ENCODE data around the gene KRT15. TPM values are rescaled to one million over a fixed set of nuclear protein-coding genes. Genes with fewer than 3 reads are reported as not detected.

The KRT15 gene
- total and polyA plus RNA-seq, 9 of the 15 experiments (the other 6 are each of a cell fraction or from before 2014, with no cell fraction given): 0.28 to 4.4 (median 0.56) TPM

DNA sequence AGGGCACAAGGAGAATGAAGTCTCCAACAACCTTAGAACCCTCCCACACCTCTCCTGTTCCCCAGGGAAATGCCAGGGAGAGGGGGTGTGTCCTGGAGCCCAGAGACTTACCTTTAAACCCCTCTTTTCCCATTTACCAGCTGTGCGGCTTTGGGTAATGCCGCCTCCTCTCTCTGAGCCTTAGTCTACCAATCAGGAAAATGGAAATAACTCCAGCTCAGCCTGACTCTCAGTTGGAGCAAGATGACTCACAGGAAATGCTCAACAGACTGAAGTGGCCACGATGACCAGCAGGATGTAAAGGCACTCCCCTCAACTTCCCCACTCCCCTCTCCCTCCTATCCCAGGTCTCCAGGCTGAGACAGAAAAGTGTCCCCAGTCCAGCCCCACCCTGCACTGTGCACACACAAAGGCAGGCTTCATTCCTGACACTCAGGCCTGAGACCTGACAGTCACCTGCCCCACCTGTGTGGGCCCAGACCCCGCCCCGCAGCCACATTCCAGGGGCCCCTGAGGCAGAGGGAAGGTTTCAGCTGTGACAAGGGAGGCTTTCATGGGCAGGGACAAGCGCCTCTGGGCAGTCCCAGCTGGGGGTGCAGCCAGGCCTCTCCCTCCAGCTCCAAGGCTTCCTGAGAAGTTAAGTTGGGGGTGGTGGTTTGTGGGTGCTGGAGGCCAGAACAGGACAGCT is 3.0 kb upstream of the KRT15 start:
- H3K9ac ChIP-seq (ENCODE audit: insufficient read depth in 1 of 2, low read depth in 2 of 2, low read length in 2 of 2): peak overlapping the region; percentile 24 to 80; a peak in 3 of 4 replicates
- TF ChIP-seq MCM5 (IDR thresholded peaks at IDR 0.05; ENCODE audit: low read depth) (no peak), MCM7 (IDR thresholded peaks at IDR 0.05) (no peak), ZNF431 (CRISPR knock-in tag; IDR thresholded peaks at IDR 0.05) (no peak), RCOR1 (IDR thresholded peaks at IDR 0.05; ENCODE audit: borderline replicate concordance in 1 of 2, low read depth in 2 of 2, low read length in 2 of 2) (peak in 1 of 2 experiments; percentile 57; a peak in 1 of 4 replicates), JUN (IDR thresholded peaks at IDR 0.05; ENCODE audit: borderline replicate concordance, low read depth, low read length) (peak; percentile 58; the same call in 1 of the 2 replicates), JUN (CRISPR knock-in tag; IDR thresholded peaks at IDR 0.05; ENCODE audit: borderline replicate concordance) (no peak), STAT5A (IDR thresholded peaks at IDR 0.05; ENCODE audit: borderline replicate concordance, low read length) (no peak), ESRRA (IDR thresholded peaks at IDR 0.05; ENCODE audit: borderline replicate concordance, low read depth) (no peak), ZNF584 (CRISPR knock-in tag; IDR thresholded peaks at IDR 0.05; ENCODE audit: low read depth) (0 out of 2 replicates have a peak, but pooled peaks have one; percentile 33), ZNF140 (CRISPR knock-in tag; IDR thresholded peaks at IDR 0.05) (no peak), ZC3H11A (IDR thresholded peaks at IDR 0.05; ENCODE audit: low read depth, low read length) (no peak), ARID1B (IDR thresholded peaks at IDR 0.05) (peak; percentile 37; the same call in 1 of the 2 replicates), VEZF1 (CRISPR knock-in tag; IDR thresholded peaks at IDR 0.05) (peak; percentile 8; the same call in 1 of the 2 replicates), SRF (CRISPR knock-in tag; IDR thresholded peaks at IDR 0.05) (no peak), MAFG (tag; conservative IDR thresholded peaks at IDR 0.05) (peak; percentile 18; the same call in 1 of the 2 replicates), RBM14 (IDR thresholded peaks at IDR 0.05; ENCODE audit: borderline replicate concordance, insufficient read depth, low read depth, low read length) (no peak), PRPF4 (IDR thresholded peaks at IDR 0.05; ENCODE audit: insufficient read depth, low read depth, low read length, poor library complexity, severe bottlenecking) (no peak), RBFOX2 (IDR thresholded peaks at IDR 0.05; ENCODE audit: low read depth, low read length) (peak; percentile 50), ZBTB7A (IDR thresholded peaks at IDR 0.05; ENCODE audit: borderline replicate concordance, control insufficient read depth, low read depth, low read length) (peak; percentile 61; the same call in 1 of the 2 replicates), RBBP5 (IDR thresholded peaks at IDR 0.05; ENCODE audit: borderline replicate concordance, insufficient read depth, low read length, poor library complexity, severe bottlenecking) (no peak), DACH1 (IDR thresholded peaks at IDR 0.05; ENCODE audit: partially characterized antibody) (no peak), L3MBTL2 (IDR thresholded peaks at IDR 0.05) (no peak)

More for the DNA sequence above, 3.0 kb upstream of the KRT15 start:
- 42% methylated on average over 6 of the region's 6 CpGs for WGBS (ENCODE audit: insufficient coverage, low coverage, missing lambda C conversion rate)
- no TSS peak for BruUV-seq (replicated peaks)
- POLR2A ChIA-PET: interaction anchor here (0.6 to 1.5 kb wide), 6 partner anchors 9 to 169 kb away, joined by 3 to 7 read pairs (median 3); no protein-coding TSS in a partner anchor
- Histone ChIP-seq H3K9me3 (replicated peaks; ENCODE audit: control insufficient read depth, insufficient read depth, low read depth, low read length) (no peaks in the 10 kb centered on the region), H3K27me3 (ENCODE audit: control insufficient read depth in 2 of 2, insufficient read depth in 2 of 2, low read length in 2 of 2) (no peaks in the 10 kb centered on the region), H3K79me2 (ENCODE audit: control insufficient read depth, insufficient read depth, low read length) (peaks cover 10% of the 10 kb centered on the region), H3K4me1 (replicated peaks in 1 of 2; ENCODE audit: control insufficient read depth in 2 of 2, insufficient read depth in 2 of 2, low read length in 2 of 2) (peaks cover 38 to 69% of the 10 kb centered on the region in 2 experiments), H3K27ac (ENCODE audit: extremely low read depth, low read depth, low read length) (peak overlapping the region; percentile 70), H3K9me1 (ENCODE audit: control insufficient read depth, insufficient read depth, low read length) (no peaks in the 10 kb centered on the region), H2AFZ (ENCODE audit: low read depth, low read length) (no peak overlapping the region), H3K4me2 (ENCODE audit: insufficient read depth, low read length) (peak overlapping the region; percentile 19), H3K36me3 (ENCODE audit: control insufficient read depth, insufficient read depth, low read length) (peaks cover 31% of the 10 kb centered on the region; the same call in 1 of the 3 replicates), H3K4me3 (no peak overlapping the region), H4K20me1 (replicated peaks; ENCODE audit: control insufficient read depth, insufficient read depth, low read length) (no peaks in the 10 kb centered on the region)
- FAIRE-seq (peak; percentile 99), DNase-seq (ENCODE audit: extremely low read depth in 1 of 4, low spot score in 3 of 4) (peak; percentile 33 to 81 (median 53)), ATAC-seq (peak; percentile 79)
- intact Hi-C loops (cut with micrococcal nuclease) (no loop called here), in situ Hi-C loops (cut with MboI) (no loop called here)
- CTCF ChIA-PET (ENCODE audit: low intra/inter-chr PET ratio): no interaction called here
